SJCRH30 (cell line): ENCODE measurements around the gene BRDT. TPM values are rescaled to one million over a fixed set of nuclear protein-coding genes. Genes with fewer than 3 reads are reported as not detected.
"Not testable (repeated sequence)": the region's sequence is repeated elsewhere in the genome, so short reads cannot be mapped to it uniquely, and the experiment has no call there.

Experiments used
- DNase-seq, 2 experiments: peaks; one replicate each; pipeline ENCODE4 v3.0.0-alpha.2; 2015 to 2020
- H3K27ac ChIP-seq: fragments of 250-450 bp; sonication (Bioruptor Pico); 2 replicates; pipeline ENCODE4 v1.5.1; 2020; ENCODE audit warnings: mild to moderate bottlenecking, moderate library complexity
- H3K27me3 ChIP-seq: fragments of 250-450 bp; sonication (Bioruptor Pico); 2 replicates; pipeline ENCODE4 v1.5.1; 2020; ENCODE audit warnings: mild to moderate bottlenecking, moderate library complexity
- H3K36me3 ChIP-seq: fragments of 250-450 bp; sonication (Bioruptor Pico); 2 replicates; pipeline ENCODE4 v1.5.1; 2020; ENCODE audit warnings: mild to moderate bottlenecking, moderate library complexity
- H3K4me1 ChIP-seq: fragments of 250-450 bp; sonication (Bioruptor Pico); 2 replicates; pipeline ENCODE4 v1.5.1; 2020; ENCODE audit warnings: mild to moderate bottlenecking, moderate library complexity
- H3K4me3 ChIP-seq: fragments of 250-450 bp; sonication (Bioruptor Pico); 2 replicates; pipeline ENCODE4 v1.5.1; 2020; ENCODE audit warnings: mild to moderate bottlenecking, moderate library complexity
- H3K9me3 ChIP-seq: fragments of 250-450 bp; sonication (Bioruptor Pico); replicated peaks from 2 replicates; pipeline ENCODE4 v1.5.1; 2020; ENCODE audit warnings: mild to moderate bottlenecking, moderate library complexity
- total RNA-seq: library from RNA; depleted of rRNA; stranded (reverse); fragments of >200 nt; shearing (Covaris generic); gene quantifications from 2 replicates; pipeline ENCODE4 v1.2.3, GENCODE V29; 2014

BRDT gene
- total RNA-seq, 1 experiment from 2014 or later, result not detected

DNA sequence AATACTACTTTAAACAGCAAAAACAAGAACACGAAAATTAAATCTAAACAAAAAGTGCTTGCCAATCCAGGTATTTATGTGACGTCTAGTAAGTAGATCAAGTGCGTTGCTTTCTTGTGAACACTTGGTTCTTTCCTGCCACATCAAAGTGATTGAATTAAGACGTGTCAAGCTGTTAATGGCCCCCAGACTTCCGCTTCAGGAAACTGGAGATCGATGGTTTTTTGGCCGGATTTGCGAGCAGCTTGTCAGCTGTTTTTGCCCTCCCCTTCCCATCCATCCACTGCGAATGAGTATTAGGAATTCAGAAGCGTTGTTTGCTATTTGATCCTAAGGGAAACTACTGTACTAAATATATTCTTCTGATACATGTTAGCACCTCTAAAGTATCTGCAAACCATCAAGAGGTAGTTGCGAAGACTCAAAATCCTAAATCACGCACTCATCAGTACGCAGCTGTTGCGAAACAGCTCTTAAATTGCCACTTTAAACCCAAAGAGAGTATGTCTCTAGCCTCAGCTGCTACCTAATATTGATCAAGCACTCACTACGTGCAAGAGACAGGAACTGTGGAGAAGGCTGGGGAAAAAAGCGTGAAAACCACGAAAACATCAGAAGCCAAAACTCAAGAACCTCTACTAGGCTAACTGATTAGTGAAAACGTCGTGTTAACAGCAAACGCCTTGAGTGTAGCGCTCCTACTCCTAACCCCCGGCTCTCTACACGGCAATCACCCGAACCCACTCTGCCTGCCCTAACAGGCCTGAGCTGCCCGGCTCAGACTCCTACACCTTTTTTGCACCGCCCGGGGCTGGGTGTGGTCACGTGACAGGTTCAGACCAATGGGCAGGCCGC lies 473 bp upstream of the BRDT start:
- Histone ChIP-seq H3K27ac (no peak overlapping the region), H3K9me3 (no peaks in the 10 kb centered on the region), H3K4me3 (peak overlapping the region; percentile 29), H3K27me3 (no peaks in the 10 kb centered on the region), H3K36me3 (no peaks in the 10 kb centered on the region), H3K4me1 (no peaks in the 10 kb centered on the region)
- peak; percentile 10 to 43 for DNase-seq

GRCh38 chr1:91952187-91952586 lies 3.0 kb downstream of the BRDT start:
- no peak overlapping the region for H3K4me3 ChIP-seq
- H3K9me3 ChIP-seq, result no peaks in the 10 kb centered on the region
- H3K27me3 ChIP-seq, result no peaks in the 10 kb centered on the region
- H3K4me1 ChIP-seq, result no peaks in the 10 kb centered on the region
- H3K36me3 ChIP-seq, result no peaks in the 10 kb centered on the region
- no peak overlapping the region for H3K27ac ChIP-seq
- no peak for DNase-seq

DNA sequence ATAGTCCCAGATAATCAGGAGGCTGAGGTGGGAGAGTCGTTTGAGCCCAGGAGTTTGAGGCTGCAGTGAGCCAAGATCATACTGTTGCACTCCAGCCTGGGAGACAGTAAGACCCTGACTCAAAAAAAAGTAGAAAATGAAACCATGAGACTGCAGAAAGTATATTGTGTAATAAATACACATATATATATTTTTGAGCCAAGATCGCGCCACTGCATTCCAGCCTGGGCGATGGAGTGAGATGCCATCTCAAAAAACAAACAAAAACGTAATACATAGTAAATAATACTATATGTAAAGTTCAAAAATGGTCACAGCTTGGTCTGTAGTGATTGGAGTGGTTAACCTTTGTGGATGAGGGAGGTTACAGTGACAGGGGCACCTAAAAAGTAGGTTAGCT lies 9.7 kb downstream of the BRDT start:
- no peak for DNase-seq
- no peak overlapping the region for H3K27ac ChIP-seq
- H3K36me3 ChIP-seq, result no peaks in the 10 kb centered on the region
- no peak overlapping the region for H3K4me3 ChIP-seq
- H3K4me1 ChIP-seq, result no peaks in the 10 kb centered on the region
- no peaks in the 10 kb centered on the region for H3K27me3 ChIP-seq
- H3K9me3 ChIP-seq, result no peaks in the 10 kb centered on the region

DNA sequence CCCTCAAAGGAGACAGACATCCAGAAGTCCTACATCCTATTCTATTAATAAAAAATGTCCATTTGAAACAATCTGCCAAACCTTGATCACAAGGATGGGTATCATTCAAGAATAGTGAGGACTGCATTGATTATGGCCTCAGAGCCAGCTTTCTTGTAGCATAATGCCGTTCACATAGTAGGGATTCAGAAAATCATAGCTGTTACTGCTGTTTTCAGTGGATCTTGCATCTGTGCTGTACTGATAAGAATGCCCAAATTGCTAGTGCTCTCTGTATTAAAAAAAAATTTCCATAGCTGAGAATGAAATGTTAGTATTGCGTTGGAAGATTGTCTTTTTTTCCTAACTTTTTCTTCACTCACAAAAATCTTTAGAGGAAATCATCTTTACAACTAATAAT lies 19.1 kb downstream of the BRDT start:
- H3K36me3 ChIP-seq, result no peaks in the 10 kb centered on the region
- no peak for DNase-seq

GRCh38 chr1:91979383-91979782 lies 30.2 kb downstream of the BRDT start:
- Histone ChIP-seq H3K4me1 (no peaks in the 10 kb centered on the region), H3K36me3 (no peaks in the 10 kb centered on the region), H3K27ac (no peak overlapping the region), H3K27me3 (no peaks in the 10 kb centered on the region), H3K4me3 (no peak overlapping the region), H3K9me3 (no peaks in the 10 kb centered on the region; the same call in 1 of the 2 replicates)
- no peak for DNase-seq

More for the DNA sequence above, 19.1 kb downstream of the BRDT start:
- no peak overlapping the region for H3K27ac ChIP-seq
- no peaks in the 10 kb centered on the region for H3K27me3 ChIP-seq
- H3K9me3 ChIP-seq, result no peaks in the 10 kb centered on the region
- H3K4me3 ChIP-seq, result no peak overlapping the region
- H3K4me1 ChIP-seq, result no peaks in the 10 kb centered on the region

DNA sequence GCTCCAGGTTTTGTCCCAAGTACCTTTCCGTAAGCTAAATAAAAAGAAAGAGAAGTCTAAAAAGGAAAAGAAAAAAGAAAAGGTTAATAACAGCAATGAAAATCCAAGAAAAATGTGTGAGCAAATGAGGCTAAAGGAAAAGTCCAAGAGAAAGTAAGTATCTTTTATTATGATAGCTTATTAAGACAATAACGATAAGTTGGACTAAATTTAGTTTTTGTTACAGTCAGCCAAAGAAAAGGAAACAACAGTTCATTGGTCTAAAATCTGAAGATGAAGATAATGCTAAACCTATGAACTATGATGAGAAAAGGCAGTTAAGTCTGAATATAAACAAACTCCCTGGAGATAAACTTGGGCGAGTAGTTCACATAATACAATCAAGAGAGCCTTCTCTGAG lies 31.5 kb downstream of the BRDT start:
- no peaks in the 10 kb centered on the region for H3K27me3 ChIP-seq
- no peaks in the 10 kb centered on the region; the same call in 1 of the 2 replicates for H3K9me3 ChIP-seq
- no peak overlapping the region for H3K4me3 ChIP-seq
- DNase-seq, result no peak
- H3K27ac ChIP-seq, result no peak overlapping the region
- no peaks in the 10 kb centered on the region for H3K4me1 ChIP-seq
- H3K36me3 ChIP-seq, result no peaks in the 10 kb centered on the region

DNA sequence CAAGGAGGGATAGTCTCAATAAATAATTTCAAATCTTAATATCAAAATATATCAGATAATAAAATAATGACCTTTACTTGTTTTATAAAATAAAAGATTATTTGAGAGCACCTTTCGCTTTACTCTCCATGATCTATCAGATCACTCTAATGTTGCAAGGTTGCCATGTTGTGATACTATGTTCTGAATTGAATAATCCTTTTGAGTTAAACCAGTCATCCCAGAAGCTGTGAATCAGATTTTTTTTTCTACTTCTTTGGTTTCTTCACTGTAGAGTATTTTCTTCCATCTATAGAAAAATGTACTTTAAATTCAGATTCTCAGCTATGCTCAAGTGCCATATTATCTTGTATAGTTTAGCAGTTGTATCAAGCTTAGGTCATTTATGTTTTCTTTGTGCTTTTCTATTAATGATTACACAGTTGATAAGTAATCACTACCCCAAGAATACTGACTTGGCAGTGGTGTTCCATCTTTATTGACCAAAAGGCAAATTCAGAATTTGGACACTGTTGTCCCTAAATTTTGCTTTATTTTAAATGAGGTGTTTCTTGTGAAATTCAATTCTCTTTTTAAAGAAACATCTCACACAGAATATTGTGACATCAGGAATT lies 32.9 kb downstream of the BRDT start:
- Histone ChIP-seq H3K9me3 (no peaks in the 10 kb centered on the region; the same call in 1 of the 2 replicates), H3K27me3 (no peaks in the 10 kb centered on the region), H3K4me1 (no peaks in the 10 kb centered on the region), H3K27ac (no peak overlapping the region), H3K4me3 (no peak overlapping the region), H3K36me3 (no peaks in the 10 kb centered on the region)
- DNase-seq, result no peak

DNA sequence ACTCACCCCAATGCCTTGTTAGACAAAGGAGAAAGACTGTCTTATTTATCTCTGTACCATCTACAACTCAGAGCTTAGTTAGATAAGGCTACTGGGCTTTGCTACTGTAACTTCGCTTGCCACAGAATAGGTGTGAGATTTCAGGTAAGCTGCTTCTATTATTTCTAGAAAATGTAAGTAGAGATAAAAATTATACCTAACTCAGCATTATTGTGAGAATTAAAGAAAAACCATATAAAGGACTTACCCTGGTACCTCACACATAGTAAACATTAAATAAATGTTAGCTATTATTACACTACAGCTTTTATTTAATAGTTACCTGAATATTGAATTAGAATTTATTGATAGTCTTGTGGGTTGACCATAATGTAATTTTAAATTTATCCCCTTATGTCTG lies 44.1 kb downstream of the BRDT start:
- no peaks in the 10 kb centered on the region for H3K9me3 ChIP-seq
- H3K4me3 ChIP-seq, result no peak overlapping the region
- no peak for DNase-seq
- no peaks in the 10 kb centered on the region for H3K36me3 ChIP-seq
- H3K27ac ChIP-seq, result no peak overlapping the region
- no peaks in the 10 kb centered on the region for H3K27me3 ChIP-seq
- H3K4me1 ChIP-seq, result no peaks in the 10 kb centered on the region

- Histone ChIP-seq H3K9me3 (no peaks in the 10 kb centered on the region), H3K27ac (no peak overlapping the region), H3K4me3 (no peak overlapping the region), H3K36me3 (no peaks in the 10 kb centered on the region), H3K4me1 (no peaks in the 10 kb centered on the region), H3K27me3 (no peaks in the 10 kb centered on the region)
- peak; percentile 16 to 48 for DNase-seq
Observed at GRCh38 chr1:91997607-91998195, 48.5 kb downstream of the BRDT start.

DNA sequence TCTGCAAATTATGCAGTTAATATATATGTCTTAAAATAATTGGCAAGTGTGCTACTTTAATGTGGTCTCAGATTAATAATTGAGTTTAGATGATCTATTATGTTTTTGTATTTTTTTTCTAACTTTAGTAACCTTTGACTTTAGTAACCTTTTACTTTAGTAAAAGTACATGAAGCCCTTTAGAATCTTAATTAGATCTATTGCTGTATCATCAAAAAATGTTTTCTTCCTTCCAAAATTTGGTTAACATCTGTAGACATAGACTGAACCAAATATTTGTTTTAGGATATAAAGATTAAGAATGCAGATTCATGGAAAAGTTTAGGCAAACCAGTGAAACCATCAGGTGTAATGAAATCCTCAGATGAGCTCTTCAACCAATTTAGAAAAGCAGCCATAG lies 54.9 kb downstream of the BRDT start:
- no peak for DNase-seq
- Histone ChIP-seq H3K4me1 (no peaks in the 10 kb centered on the region), H3K27ac (no peak overlapping the region), H3K4me3 (no peak overlapping the region), H3K27me3 (no peaks in the 10 kb centered on the region), H3K9me3 (no peaks in the 10 kb centered on the region), H3K36me3 (no peaks in the 10 kb centered on the region)

- H3K4me1 ChIP-seq, result no peaks in the 10 kb centered on the region
- H3K4me3 ChIP-seq, result no peak overlapping the region
- DNase-seq, result no peak
- no peaks in the 10 kb centered on the region for H3K9me3 ChIP-seq
- no peak overlapping the region for H3K27ac ChIP-seq
- H3K27me3 ChIP-seq, result no peaks in the 10 kb centered on the region
- H3K36me3 ChIP-seq, result no peaks in the 10 kb centered on the region
Observed at GRCh38 chr1:92013923-92014322, 64.7 kb downstream of the BRDT start.

DNA sequence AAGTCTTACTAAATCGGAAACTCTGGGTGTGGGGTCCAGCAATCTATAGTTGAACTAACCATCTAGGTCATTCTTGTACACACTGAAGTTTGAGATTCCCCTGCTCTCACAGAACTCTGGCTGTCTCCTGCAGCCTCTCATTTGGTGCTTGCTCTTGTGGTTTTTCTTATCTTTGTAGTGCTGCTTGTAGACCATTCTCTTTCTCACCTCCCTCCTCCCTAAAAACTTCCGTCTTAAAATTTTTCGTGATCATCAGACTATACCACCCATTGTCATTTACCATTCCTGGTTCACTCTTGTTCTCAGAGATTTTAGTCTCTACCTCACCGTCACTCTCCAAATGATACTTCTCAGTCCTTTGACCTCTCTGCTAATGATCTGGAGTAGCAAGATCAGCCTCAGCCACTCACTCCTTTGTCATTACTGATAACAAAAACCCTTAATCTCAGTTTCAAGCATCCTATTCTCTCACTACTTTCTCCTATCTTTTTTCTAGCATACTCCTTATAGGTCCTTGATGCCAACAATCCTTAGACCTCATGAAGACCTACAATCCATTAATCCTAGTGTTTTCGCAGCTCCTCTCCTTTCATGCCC lies 67.6 kb downstream of the BRDT start:
- Histone ChIP-seq H3K27ac (no peak overlapping the region), H3K36me3 (no peaks in the 10 kb centered on the region), H3K4me1 (no peaks in the 10 kb centered on the region), H3K9me3 (no peaks in the 10 kb centered on the region), H3K27me3 (no peaks in the 10 kb centered on the region), H3K4me3 (no peak overlapping the region)
- no peak for DNase-seq

GRCh38 chr1:92017656-92018055 lies 68.5 kb downstream of the BRDT start:
- Histone ChIP-seq H3K27ac (no peak overlapping the region), H3K4me1 (no peaks in the 10 kb centered on the region), H3K27me3 (no peaks in the 10 kb centered on the region), H3K9me3 (no peaks in the 10 kb centered on the region), H3K36me3 (no peaks in the 10 kb centered on the region), H3K4me3 (no peak overlapping the region)
- no peak for DNase-seq

DNA sequence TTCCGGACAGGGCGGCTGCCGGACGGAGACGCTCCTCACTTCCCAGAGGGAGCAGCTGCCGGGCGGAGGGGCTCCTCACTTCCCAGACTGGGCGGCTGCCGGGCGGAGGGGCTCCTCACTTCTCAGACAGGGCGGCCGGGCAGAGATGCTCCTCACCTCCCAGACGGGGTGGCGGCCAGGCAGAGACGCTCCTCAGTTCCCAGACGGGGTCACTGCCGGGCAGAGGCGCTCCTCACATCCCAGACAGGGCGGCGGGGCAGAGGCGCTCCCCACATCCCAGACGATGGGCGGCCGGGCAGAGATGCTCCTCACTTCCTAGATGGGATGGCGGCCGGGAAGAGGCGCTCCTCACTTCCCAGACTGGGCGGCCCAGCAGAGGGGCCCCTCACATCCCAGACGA lies 76.8 kb downstream of the BRDT start:
- H3K9me3 ChIP-seq, H3K27me3 ChIP-seq, H3K27ac ChIP-seq: not testable (repeated sequence)

DNA sequence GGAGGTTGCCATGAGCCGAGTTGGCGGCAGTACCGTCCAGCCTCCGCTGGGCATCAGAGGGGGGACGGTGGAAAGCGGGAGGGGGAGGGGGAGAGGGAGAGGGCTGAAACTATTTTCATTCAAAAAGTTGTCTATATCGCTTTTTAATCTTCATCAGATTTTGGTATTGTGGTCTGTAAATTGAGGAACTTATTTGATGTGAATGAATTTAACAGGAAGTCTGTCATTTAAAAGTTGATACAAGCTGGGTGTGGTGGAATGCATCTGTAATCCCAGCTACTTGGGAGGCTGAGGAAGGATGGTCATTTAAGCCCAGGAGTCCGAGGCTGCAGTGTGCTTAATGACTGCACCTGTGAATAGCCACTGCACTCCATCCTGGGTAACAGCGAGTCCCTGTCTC lies 77.6 kb downstream of the BRDT start:
- Histone ChIP-seq H3K9me3 (no peaks in the 10 kb centered on the region), H3K4me3 (no peak overlapping the region), H3K27me3 (no peaks in the 10 kb centered on the region), H3K4me1 (no peaks in the 10 kb centered on the region), H3K27ac (no peak overlapping the region), H3K36me3 (no peaks in the 10 kb centered on the region)
- DNase-seq, result no peak

More for the DNA sequence above, 76.8 kb downstream of the BRDT start:
- not testable (repeated sequence) for DNase-seq, H3K36me3 ChIP-seq, H3K4me3 ChIP-seq, H3K4me1 ChIP-seq
